Measurements from ENCODE around the gene ARPC5L. TPM values are rescaled to one million over a fixed set of nuclear protein-coding genes. Genes with fewer than 3 reads are reported as not detected.

ARPC5L gene
- total and polyA plus RNA-seq, 2 experiments from 2014 or later = 35.9 to 87.3 TPM

GRCh38 chr9:124878021-124878420 is 16.1 kb downstream of the ARPC5L start:
- Histone ChIP-seq H3K9me2 (ENCODE audit: insufficient read depth) (no peaks in the 10 kb centered on the region), H3K4me1 (ENCODE audit: insufficient read depth) (peaks cover 31% of the 10 kb centered on the region), H3K36me3 (ENCODE audit: insufficient read depth) (peaks cover 5% of the 10 kb centered on the region), H3K4me2 (no peak overlapping the region), H3K79me2 (replicated peaks; ENCODE audit: insufficient read depth) (peaks cover 22% of the 10 kb centered on the region), H3K27me3 (ENCODE audit: insufficient read depth) (no peaks in the 10 kb centered on the region), H4K20me1 (replicated peaks; ENCODE audit: insufficient read depth) (peaks cover 23% of the 10 kb centered on the region), H2AFZ (no peak overlapping the region), H3K27ac (ENCODE audit: low read depth) (peak overlapping the region; percentile 84), H3K4me3 (no peak overlapping the region), H3F3A (replicated peaks; ENCODE audit: low read depth) (peaks cover 50% of the 10 kb centered on the region)
- DNase-seq (ENCODE audit: low spot score) = no peak
- Mint-ChIP-seq H3K9me3 (no peaks in the 10 kb centered on the region), H3K4me1 (peaks cover 59% of the 10 kb centered on the region), H3K36me3 (ENCODE audit: low read depth) (peaks cover 52% of the 10 kb centered on the region), H3K27me3 (ENCODE audit: insufficient read depth, low read depth, poor library complexity) (peaks cover 8% of the 10 kb centered on the region), H3K27ac (no peak overlapping the region), H3K4me3 (no peak overlapping the region)
- no peak for TF ChIP-seq CTCF (conservative IDR thresholded peaks at IDR 0.05; ENCODE audit: low read depth in 2 of 2)
- no peak for TF ChIP-seq REST (IDR thresholded peaks at IDR 0.05; ENCODE audit: unreplicated experiment)
- no peak for TF ChIP-seq ZNF114 (CRISPR knock-in tag; IDR thresholded peaks at IDR 0.05)
- TF ChIP-seq JUNB (IDR thresholded peaks at IDR 0.05; ENCODE audit: unreplicated experiment) = no peak
- no peak for TF ChIP-seq STAT1 (IDR thresholded peaks at IDR 0.05; ENCODE audit: unreplicated experiment)
- no peak for TF ChIP-seq POLR2AphosphoS5 (IDR thresholded peaks at IDR 0.05; ENCODE audit: low read depth)
- TF ChIP-seq NANOG (IDR thresholded peaks at IDR 0.05; ENCODE audit: borderline replicate concordance) = no peak
- TF ChIP-seq ZNF462 (CRISPR knock-in tag; IDR thresholded peaks at IDR 0.05) = no peak
- no peak for TF ChIP-seq ZNF331 (CRISPR knock-in tag; IDR thresholded peaks at IDR 0.05; ENCODE audit: low read depth)
- ATAC-seq = no peak

All from GM23338 (cell line).